Activated B cell treated with CpG ODN at 0.5 μM for 24 hours (primary cell): ENCODE measurements around the gene ARL4D. TPM values are rescaled to one million over a fixed set of nuclear protein-coding genes. Genes with fewer than 3 reads are reported as not detected.

ENCODE experiments used
- ATAC-seq: fragments of 200-7000 bp; cut with Tn5 transposase; one replicate; pipeline ENCODE4 v1.10.0; 2021; ENCODE audit warnings: low read depth, mild to moderate bottlenecking, moderate library complexity
- CTCF ChIA-PET: fragments of 350-600 bp; sonication (Branson Sonifier 250); formaldehyde crosslinking; loops from one replicate; lab custom pipeline; 2021; ENCODE audit warnings: antibody characterized with exemption; lab: Charles Lee
- POLR2A ChIA-PET: fragments of 350-600 bp; sonication (Branson Sonifier 250); formaldehyde crosslinking; loops from one replicate; lab custom pipeline; 2021; ENCODE audit warnings: antibody characterized with exemption; lab: Charles Lee
- DNase-seq: peaks from one replicate; pipeline ENCODE4 v3.0.0; 2022
- H3K27ac Mint-ChIP-seq: one replicate; pipeline ENCODE4 v1.8.0; 2020; ENCODE audit warnings: mixed read lengths
- H3K27me3 Mint-ChIP-seq: one replicate; pipeline ENCODE4 v1.8.0; 2021; ENCODE audit warnings: mixed read lengths
- H3K36me3 Mint-ChIP-seq: one replicate; pipeline ENCODE4 v1.8.0; 2021; ENCODE audit warnings: low read depth, mixed read lengths
- H3K4me1 Mint-ChIP-seq: one replicate; pipeline ENCODE4 v1.8.0; 2021; ENCODE audit warnings: mixed read lengths
- H3K4me3 Mint-ChIP-seq: one replicate; pipeline ENCODE4 v1.8.0; 2020; ENCODE audit warnings: mild to moderate bottlenecking, mixed read lengths
- H3K9me3 Mint-ChIP-seq: one replicate; pipeline ENCODE4 v1.8.0; 2020; ENCODE audit warnings: mixed read lengths
- CTCF ChIP-seq: fragments of 200-600 bp; IDR thresholded peaks from one replicate; pipeline ENCODE4 v1.8.0; 2022; ENCODE audit warnings: antibody characterized with exemption, mild to moderate bottlenecking
- intact Hi-C: fragments of 100-400 bp; cut with micrococcal nuclease; formaldehyde crosslinking; loops from one replicate; pipeline ENCODE4 v1.15.1; 2024
- total RNA-seq: library from RNA; stranded (reverse); gene quantifications from 2 replicates; pipeline ENCODE4 v1.2.3, GENCODE V29; 2022

ARL4D gene
- total RNA-seq, 1 donor from 2014 or later = 5.8 TPM

DNA sequence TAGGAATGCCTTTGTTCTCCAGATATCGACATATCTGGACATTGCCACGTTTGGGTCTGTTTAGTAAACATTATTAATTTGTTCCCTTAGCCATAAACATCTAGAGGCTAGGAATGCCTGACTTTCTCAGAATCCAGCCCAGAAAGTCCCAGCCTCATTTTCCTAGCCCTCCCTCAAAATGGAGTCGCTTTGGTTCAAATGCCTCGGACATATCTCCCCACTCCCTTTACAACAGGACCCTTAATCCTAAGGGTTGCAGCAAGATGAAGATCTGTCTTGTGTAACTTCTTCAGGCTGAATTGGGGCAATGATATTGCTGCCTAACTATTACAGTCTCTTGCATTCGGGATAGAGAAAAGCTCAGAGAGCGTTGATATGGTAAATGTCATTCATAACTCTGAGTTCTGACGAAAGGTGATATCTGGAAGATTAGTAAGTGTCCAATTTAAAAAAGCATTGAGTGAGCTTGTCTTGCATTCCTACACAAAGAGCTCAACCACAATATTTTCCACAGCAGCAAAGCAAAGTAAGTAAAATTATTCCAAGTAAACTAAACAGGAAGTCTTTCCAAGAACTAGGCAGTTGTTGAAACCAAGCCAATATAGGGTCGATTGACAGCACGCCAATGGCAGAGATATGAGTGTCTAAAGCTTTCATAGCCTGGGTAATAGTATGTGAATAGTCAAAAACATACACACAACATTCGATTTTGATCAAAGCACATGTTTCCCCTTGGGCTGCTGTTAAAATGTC is 46.0 kb upstream of the ARL4D start:
- DNase-seq (no peak), ATAC-seq (no peak)
- POLR2A ChIA-PET = interaction anchor here (1.2 to 2.3 kb wide), 2 partner anchors 8 to 15 kb away, joined by 6 to 11 read pairs; no protein-coding TSS in a partner anchor
- Mint-ChIP-seq H3K27me3 (no peaks in the 10 kb centered on the region), H3K9me3 (peaks cover 20% of the 10 kb centered on the region), H3K4me3 (no peak overlapping the region), H3K27ac (no peak overlapping the region), H3K4me1 (no peaks in the 10 kb centered on the region), H3K36me3 (peaks cover 16% of the 10 kb centered on the region)
- intact Hi-C loops = no loop called here
- TF ChIP-seq CTCF = no peak
- CTCF ChIA-PET = interaction anchor here (2.2 kb wide), 1 partner anchor 14 kb away, joined by 6 read pairs; no protein-coding TSS in a partner anchor

DNA sequence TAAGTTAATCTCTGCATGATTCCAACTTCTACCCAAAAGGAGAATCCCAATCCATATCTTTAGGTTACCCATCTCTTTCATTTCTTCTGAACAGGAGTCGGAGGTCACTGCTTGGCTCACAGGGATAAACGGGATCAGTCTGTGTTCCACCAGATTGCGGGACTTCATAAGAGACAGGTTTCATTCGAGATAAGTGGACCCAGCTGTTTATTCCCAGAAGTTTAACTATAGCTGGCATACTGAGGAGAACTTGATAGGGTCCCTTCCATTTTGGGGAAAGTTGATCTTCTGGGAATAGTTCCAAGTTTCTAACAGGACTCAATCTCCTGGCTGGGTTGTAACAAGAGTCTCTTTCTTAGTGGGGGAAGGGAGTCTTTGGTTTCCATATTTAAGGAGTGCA is 45.4 kb upstream of the ARL4D start:
- ChIA-PET CTCF (interaction anchor here (2.2 kb wide), 1 partner anchor 15 kb away, joined by 6 read pairs; no protein-coding TSS in a partner anchor), POLR2A (interaction anchor here (1.0 to 2.3 kb wide), 4 partner anchors 7 to 15 kb away, joined by 3 to 11 read pairs (median 5); no protein-coding TSS in a partner anchor)
- H3K9me3 Mint-ChIP-seq = peaks cover 15% of the 10 kb centered on the region
- TF ChIP-seq CTCF = no peak
- intact Hi-C loops = no loop called here
- no peaks in the 10 kb centered on the region for H3K27me3 Mint-ChIP-seq
- no peak overlapping the region for H3K4me3 Mint-ChIP-seq
- no peak for ATAC-seq
- H3K4me1 Mint-ChIP-seq = no peaks in the 10 kb centered on the region
- H3K27ac Mint-ChIP-seq = no peak overlapping the region
- no peak for DNase-seq
- peaks cover 12% of the 10 kb centered on the region for H3K36me3 Mint-ChIP-seq

DNA sequence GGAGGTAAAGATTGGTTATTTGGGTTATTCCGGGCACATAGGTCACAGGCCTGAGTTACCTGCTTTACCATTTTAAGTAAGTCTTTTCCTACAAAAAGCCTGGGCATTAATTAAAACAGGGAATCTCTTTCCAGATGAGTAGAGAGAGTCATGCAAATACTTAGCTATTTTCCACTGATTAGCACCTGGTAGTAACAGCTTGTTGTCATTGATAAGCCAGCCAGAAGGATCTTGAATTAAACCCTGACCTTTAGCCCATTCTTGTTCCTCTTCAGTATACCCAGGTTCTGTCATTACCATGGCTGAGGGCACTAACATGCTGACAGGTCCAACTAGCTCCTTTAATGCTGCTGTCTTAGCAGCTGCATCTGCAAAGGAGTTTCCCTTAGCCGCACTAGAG is 44.4 kb upstream of the ARL4D start:
- no peak for DNase-seq
- H3K4me3 Mint-ChIP-seq = no peak overlapping the region
- peaks cover 12% of the 10 kb centered on the region for H3K36me3 Mint-ChIP-seq
- ATAC-seq = no peak
- H3K4me1 Mint-ChIP-seq = peaks cover 4% of the 10 kb centered on the region
- peaks cover 10% of the 10 kb centered on the region for H3K9me3 Mint-ChIP-seq
- no peak overlapping the region for H3K27ac Mint-ChIP-seq
- intact Hi-C loops = no loop called here
- no peak for TF ChIP-seq CTCF
- H3K27me3 Mint-ChIP-seq = no peaks in the 10 kb centered on the region
- ChIA-PET CTCF (interaction anchor here (2.2 kb wide), 1 partner anchor 16 kb away, joined by 6 read pairs; no protein-coding TSS in a partner anchor), POLR2A (interaction anchor here (1.0 to 2.3 kb wide), 3 partner anchors 11 to 15 kb away, joined by 3 to 11 read pairs (median 4); no protein-coding TSS in a partner anchor)

DNA sequence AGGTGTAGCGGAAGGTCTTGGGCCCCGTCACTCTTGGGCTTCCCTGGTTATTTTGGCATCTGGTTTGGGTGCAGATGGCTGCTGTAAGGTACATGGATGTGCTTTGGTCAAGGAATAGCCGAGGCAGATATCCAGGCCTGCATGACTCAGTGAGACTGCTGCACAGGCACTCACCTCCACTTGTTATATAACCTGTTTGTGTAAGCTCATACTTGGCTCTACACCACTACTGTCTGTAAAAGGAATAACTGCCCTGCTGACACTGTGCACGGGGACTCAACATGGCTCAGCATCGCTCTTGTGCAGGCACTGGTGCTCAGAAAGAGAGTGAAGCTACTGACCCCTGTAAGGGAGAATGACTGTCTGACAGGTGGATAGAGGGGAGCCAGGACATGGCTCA is 42.3 kb upstream of the ARL4D start:
- DNase-seq (no peak), ATAC-seq (no peak)
- intact Hi-C loops = no loop called here
- CTCF ChIA-PET = interaction anchor here (0.8 to 1.2 kb wide), 2 partner anchors 17 to 38 kb away, joined by 3 to 7 read pairs; no protein-coding TSS in a partner anchor
- no peak for TF ChIP-seq CTCF
- Mint-ChIP-seq H3K36me3 (peaks cover 14% of the 10 kb centered on the region), H3K9me3 (no peaks in the 10 kb centered on the region), H3K27me3 (peaks cover 2% of the 10 kb centered on the region), H3K27ac (no peak overlapping the region), H3K4me1 (peaks cover 12% of the 10 kb centered on the region), H3K4me3 (no peak overlapping the region)
- POLR2A ChIA-PET = interaction anchor here (0.9 to 7.7 kb wide), 4 partner anchors 14 to 41 kb away, joined by 3 to 195 read pairs (median 4); no protein-coding TSS in a partner anchor

DNA sequence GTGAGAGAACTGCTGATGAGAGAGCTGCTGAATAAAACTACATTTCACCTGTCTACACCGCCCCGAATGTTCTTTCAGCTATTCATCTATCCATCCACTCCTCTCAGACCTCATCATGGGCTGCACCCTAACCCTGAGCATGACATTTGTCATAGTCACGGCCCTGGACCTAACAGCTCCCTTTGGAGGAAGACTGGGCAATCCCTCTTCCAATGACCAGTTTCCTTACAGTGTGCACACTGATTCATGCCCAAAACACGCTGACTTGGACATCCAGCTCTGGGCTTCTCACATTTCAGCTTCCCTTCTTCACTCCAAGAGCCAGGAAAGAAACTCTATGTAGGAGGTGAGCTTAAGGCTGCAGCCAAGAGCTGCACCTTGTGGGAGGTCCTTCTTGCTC is 41.8 kb upstream of the ARL4D start:
- Mint-ChIP-seq H3K27me3 (peaks cover 2% of the 10 kb centered on the region), H3K27ac (no peak overlapping the region), H3K36me3 (peaks cover 9% of the 10 kb centered on the region), H3K4me3 (no peak overlapping the region), H3K4me1 (peaks cover 12% of the 10 kb centered on the region), H3K9me3 (no peaks in the 10 kb centered on the region)
- intact Hi-C loops = no loop called here
- POLR2A ChIA-PET = interaction anchor here (0.7 to 7.7 kb wide), 6 partner anchors 13 to 1241 kb away, joined by 3 to 195 read pairs (median 4); no protein-coding TSS in a partner anchor
- CTCF ChIA-PET = interaction anchor here (0.8 to 1.2 kb wide), 2 partner anchors 17 to 37 kb away, joined by 3 to 7 read pairs; no protein-coding TSS in a partner anchor
- no peak for TF ChIP-seq CTCF
- DNase-seq (no peak), ATAC-seq (no peak)
